GM12878 (cell line): Measurements from ENCODE around the gene SH2D2A. TPM values are rescaled to one million over a fixed set of nuclear protein-coding genes. Genes with fewer than 3 reads are reported as not detected.

Source experiments
- ATAC-seq: fragments of 200-7000 bp; cut with Tn5 transposase; 3 replicates; pipeline ENCODE4 v1.9.1; 2020; ENCODE audit warnings: mild to moderate bottlenecking, moderate library complexity
- BruUV-seq: library from RNA; stranded (reverse); fragments of 400-500 nt; replicated peaks from 2 replicates; lab custom pipeline; 2021; lab: Mats Ljungman, UMichigan
- CTCF ChIA-PET: fragments of 300-600 bp; sonication (Branson Sonifier 250); formaldehyde crosslinking; extraction: SDS; loops from one replicate; lab custom pipeline; 2021; ENCODE audit warnings: inconsistent platforms; lab: Yijun Ruan, JAX
- POLR2A ChIA-PET: fragments of 350-600 bp; formaldehyde crosslinking; extraction: SDS; loops from one replicate; lab custom pipeline; 2021; ENCODE audit warnings: inconsistent platforms; lab: Charles Lee
- RAD21 ChIA-PET: fragments of 300-600 bp; sonication (Branson Sonifier 250); formaldehyde crosslinking; loops from one replicate; lab custom pipeline; 2023; ENCODE audit warnings: antibody characterized with exemption; ENCODE audit not compliant: unreplicated experiment; lab: Charles Lee
- SMC1A ChIA-PET: fragments of 300-600 bp; sonication (Branson Sonifier 250); formaldehyde crosslinking; loops from one replicate; lab custom pipeline; 2023; ENCODE audit not compliant: unreplicated experiment, uncharacterized antibody; lab: Charles Lee
- DNase-seq: peaks from one replicate; pipeline ENCODE4 v3.0.0-alpha.2; 2011; ENCODE audit warnings: low read depth, low spot score
- FAIRE-seq: peaks from 3 replicates; lab custom pipeline; 2011; peaks lifted over from hg19 to GRCh38; lab: Jason Lieb, UNC
- H2AFZ ChIP-seq: 2 replicates; pipeline ENCODE4 v1.6.0; 2011; ENCODE audit warnings: low read depth, low read length, control low read depth; ENCODE audit not compliant: control insufficient read depth
- H3K27ac ChIP-seq: 2 replicates; pipeline ENCODE4 v1.5.1; 2011; ENCODE audit warnings: control low read depth; ENCODE audit not compliant: control insufficient read depth, insufficient read depth
- H3K27me3 ChIP-seq, 2 experiments: replicated peaks in 1 of 2; 2 replicates each; pipeline versions ENCODE4 v1.6.0 to v1.6.1; 2011; ENCODE audit warnings: low read length in 1 of 2; ENCODE audit not compliant: control insufficient read depth in 2 of 2, insufficient read depth in 2 of 2
- H3K36me3 ChIP-seq, 2 experiments: 2 replicates each; pipeline ENCODE4 v1.5.1; 2011; ENCODE audit warnings: low read length in 1 of 2; ENCODE audit not compliant: control insufficient read depth in 2 of 2, insufficient read depth in 2 of 2
- H3K4me1 ChIP-seq: 2 replicates; pipeline ENCODE4 v1.6.1; 2011; ENCODE audit warnings: mild to moderate bottlenecking, low read length, moderate library complexity, mixed read lengths; ENCODE audit not compliant: control insufficient read depth, insufficient read depth
- H3K4me2 ChIP-seq: 2 replicates; pipeline ENCODE4 v1.6.0; 2011; ENCODE audit warnings: control low read depth; ENCODE audit not compliant: control insufficient read depth, insufficient read depth
- H3K4me3 ChIP-seq: fragments of 200-600 bp; sonication (generic); 2 replicates; pipeline ENCODE4 v1.5.1; 2016
- H3K79me2 ChIP-seq: 2 replicates; pipeline ENCODE4 v1.6.0; 2011; ENCODE audit warnings: low read length; ENCODE audit not compliant: control insufficient read depth, insufficient read depth
- H3K9ac ChIP-seq: 2 replicates; pipeline ENCODE4 v1.8.0; 2011; ENCODE audit warnings: low read length, control low read depth, mixed read lengths; ENCODE audit not compliant: control insufficient read depth, insufficient read depth
- H3K9me3 ChIP-seq: replicated peaks from 3 replicates; pipeline ENCODE4 v1.5.1; 2011; ENCODE audit warnings: mild to moderate bottlenecking, low read length; ENCODE audit not compliant: control insufficient read depth, insufficient read depth
- H4K20me1 ChIP-seq: 2 replicates; pipeline ENCODE4 v1.6.0; 2011; ENCODE audit not compliant: control insufficient read depth, insufficient read depth
- NFYB ChIP-seq: IDR thresholded peaks from 2 replicates; pipeline ENCODE4 v1.6.1; 2011; ENCODE audit warnings: low read depth, mild to moderate bottlenecking, low read length, improper control_type of control experiment, moderate library complexity; ENCODE audit not compliant: insufficient read depth
- PML ChIP-seq: IDR thresholded peaks from 2 replicates; pipeline ENCODE4 v1.6.1; 2012; ENCODE audit warnings: low read length, inconsistent platforms
- TAF1 ChIP-seq: IDR thresholded peaks from 2 replicates; pipeline ENCODE4 v1.6.1; 2011; ENCODE audit warnings: mild to moderate bottlenecking, low read depth, low read length, borderline replicate concordance
- ZNF384 ChIP-seq: IDR thresholded peaks from 2 replicates; pipeline ENCODE4 v1.6.1; 2012; ENCODE audit warnings: low read depth, mild to moderate bottlenecking, low read length, improper control_type of control experiment, borderline replicate concordance
- WGBS: methylation state at CpG from one replicate; pipeline ENCODE4 v1.1.6; 2016; ENCODE audit warnings: low lambda C conversion rate; ENCODE audit not compliant: insufficient replicate concordance, insufficient coverage; ENCODE audit errors: missing lambda C conversion rate; 5-methylcytosine and 5-hydroxymethylcytosine counted together
- in situ Hi-C: fragments of 300-500 bp; cut with MboI; formaldehyde crosslinking; loops from 9 replicates; pipeline ENCODE4 v1.14.3; 2018; ENCODE audit warnings: mixed read lengths
- intact Hi-C: fragments of 100-400 bp; cut with micrococcal nuclease; formaldehyde crosslinking; loops from one replicate; pipeline ENCODE4 v1.14.2; 2022; ENCODE audit not compliant: unreplicated experiment
- polyA plus RNA-seq, 11 experiments: library from polyadenylated mRNA; depleted of rRNA in 4 of 11; unstranded in 6 of 11; stranded (reverse) in 5 of 11; fragments of >200 nt; fragmentation: Nextera tagmentation in 4 of 11; fragmentation: Illumina TruSeq in 1 of 11; extraction: Ambion mirVana in 4 of 11; extraction: Trizol in 1 of 11; gene quantifications; 1 replicate in 1 of 11; 2 replicates in 10 of 11; pipeline versions ENCODE4 v1.2.1 to v1.2.3, GENCODE V29; 2011 to 2016; ENCODE audit warnings: inconsistent platforms in 2 of 11, missing spikeins in 2 of 11, low read depth in 1 of 11
- total RNA-seq, 4 experiments: library from RNA; depleted of rRNA in 3 of 4; stranded (reverse); fragments of >200 nt in 3 of 4; fragmentation: Illumina TruSeq in 1 of 4; extraction: Trizol in 1 of 4; gene quantifications; 2 replicates each; pipeline versions ENCODE4 v1.2.1 to v1.2.3, GENCODE V29; 2013 to 2021
- TF ChIP-seq, protein P1 (sequence below): fragments of 450-650 bp; IDR thresholded peaks from 2 replicates; pipeline ENCODE4 v1.6.1; 2016; ENCODE audit warnings: mild to moderate bottlenecking
- TF ChIP-seq, protein P2 (sequence below): fragments of 450-650 bp; IDR thresholded peaks from 2 replicates; pipeline ENCODE4 v1.6.1; 2017; ENCODE audit warnings: mild to moderate bottlenecking, low read depth, inconsistent platforms; ENCODE audit not compliant: poor library complexity, severe bottlenecking
- TF ChIP-seq, protein P3 (sequence below): fragments of 450-650 bp; conservative IDR thresholded peaks from 2 replicates; pipeline ENCODE4 v1.6.1; 2017; ENCODE audit warnings: mild to moderate bottlenecking, moderate library complexity

The SH2D2A gene
- total and polyA plus RNA-seq, 10 of the 15 experiments (the other 5 are each of a cell fraction or from before 2014, with no cell fraction given): 0.72 to 15.9 (median 7.0) TPM

DNA sequence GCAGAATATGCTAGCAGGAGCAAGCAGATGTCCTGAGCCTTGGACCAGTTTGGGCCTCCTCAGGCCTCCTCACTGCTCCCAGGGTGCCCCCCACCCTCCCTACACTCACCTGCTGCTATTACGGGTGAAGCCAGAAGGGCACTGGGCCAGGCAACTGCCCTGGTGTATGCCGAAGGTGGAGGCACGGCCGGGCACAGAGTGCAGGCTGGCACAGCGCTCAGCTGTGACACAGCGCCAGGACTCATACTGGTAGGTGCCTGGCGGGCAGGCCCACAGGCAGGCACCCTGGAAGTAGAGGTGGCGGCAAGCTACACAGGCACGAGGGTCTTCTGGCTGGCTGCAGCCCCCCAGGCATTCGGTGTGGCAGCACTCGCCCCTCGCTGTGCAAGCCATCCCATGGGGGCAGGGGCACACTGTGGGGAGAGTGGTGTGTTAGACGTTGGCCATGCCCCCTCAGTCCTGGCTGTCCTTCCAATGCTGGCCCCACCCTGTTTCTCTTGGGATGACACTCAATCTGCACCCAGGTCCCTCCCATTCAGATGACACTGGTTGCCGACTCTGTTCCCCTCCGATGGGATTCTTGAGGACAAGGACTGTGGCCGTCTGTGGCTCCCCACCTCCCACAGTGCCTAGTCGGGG is 35.2 kb upstream of the SH2D2A start (continued):
- TF ChIP-seq, protein P1, sequence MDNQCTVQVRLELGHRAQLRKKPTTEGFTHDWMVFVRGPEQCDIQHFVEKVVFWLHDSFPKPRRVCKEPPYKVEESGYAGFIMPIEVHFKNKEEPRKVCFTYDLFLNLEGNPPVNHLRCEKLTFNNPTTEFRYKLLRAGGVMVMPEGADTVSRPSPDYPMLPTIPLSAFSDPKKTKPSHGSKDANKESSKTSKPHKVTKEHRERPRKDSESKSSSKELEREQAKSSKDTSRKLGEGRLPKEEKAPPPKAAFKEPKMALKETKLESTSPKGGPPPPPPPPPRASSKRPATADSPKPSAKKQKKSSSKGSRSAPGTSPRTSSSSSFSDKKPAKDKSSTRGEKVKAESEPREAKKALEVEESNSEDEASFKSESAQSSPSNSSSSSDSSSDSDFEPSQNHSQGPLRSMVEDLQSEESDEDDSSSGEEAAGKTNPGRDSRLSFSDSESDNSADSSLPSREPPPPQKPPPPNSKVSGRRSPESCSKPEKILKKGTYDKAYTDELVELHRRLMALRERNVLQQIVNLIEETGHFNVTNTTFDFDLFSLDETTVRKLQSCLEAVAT: no peak

DNA sequence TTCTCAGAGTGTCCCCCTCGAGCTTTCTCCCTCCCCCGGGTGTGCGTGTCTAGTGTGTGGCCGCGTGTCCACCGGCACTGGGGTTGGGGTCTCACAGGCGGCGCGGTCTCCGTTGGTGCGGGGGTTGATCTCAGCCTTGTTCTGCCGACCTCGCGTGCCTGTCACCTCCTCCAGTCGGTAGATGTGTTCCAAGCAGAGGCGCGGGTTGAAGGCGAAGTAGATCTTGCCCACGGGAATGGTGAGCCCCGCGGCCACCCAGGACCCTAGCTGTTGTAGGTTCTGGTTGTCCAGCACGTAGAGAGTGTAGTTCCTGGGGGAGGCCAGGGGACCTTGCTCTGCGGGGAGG is 32.5 kb upstream of the SH2D2A start:
- no peak overlapping the region for H2AFZ ChIP-seq

More for the DNA sequence above, 32.5 kb upstream of the SH2D2A start:
- H3K27ac ChIP-seq: no peak overlapping the region
- no peaks in the 10 kb centered on the region for H3K9me3 ChIP-seq
- no TSS peak for BruUV-seq
- H3K36me3 ChIP-seq: no peaks in the 10 kb centered on the region
- TF ChIP-seq NFYB: no peak
- TF ChIP-seq, protein P2, sequence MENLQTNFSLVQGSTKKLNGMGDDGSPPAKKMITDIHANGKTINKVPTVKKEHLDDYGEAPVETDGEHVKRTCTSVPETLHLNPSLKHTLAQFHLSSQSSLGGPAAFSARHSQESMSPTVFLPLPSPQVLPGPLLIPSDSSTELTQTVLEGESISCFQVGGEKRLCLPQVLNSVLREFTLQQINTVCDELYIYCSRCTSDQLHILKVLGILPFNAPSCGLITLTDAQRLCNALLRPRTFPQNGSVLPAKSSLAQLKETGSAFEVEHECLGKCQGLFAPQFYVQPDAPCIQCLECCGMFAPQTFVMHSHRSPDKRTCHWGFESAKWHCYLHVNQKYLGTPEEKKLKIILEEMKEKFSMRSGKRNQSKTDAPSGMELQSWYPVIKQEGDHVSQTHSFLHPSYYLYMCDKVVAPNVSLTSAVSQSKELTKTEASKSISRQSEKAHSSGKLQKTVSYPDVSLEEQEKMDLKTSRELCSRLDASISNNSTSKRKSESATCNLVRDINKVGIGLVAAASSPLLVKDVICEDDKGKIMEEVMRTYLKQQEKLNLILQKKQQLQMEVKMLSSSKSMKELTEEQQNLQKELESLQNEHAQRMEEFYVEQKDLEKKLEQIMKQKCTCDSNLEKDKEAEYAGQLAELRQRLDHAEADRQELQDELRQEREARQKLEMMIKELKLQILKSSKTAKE: no peak
- TF ChIP-seq TAF1: no peak
- TF ChIP-seq, protein P3, sequence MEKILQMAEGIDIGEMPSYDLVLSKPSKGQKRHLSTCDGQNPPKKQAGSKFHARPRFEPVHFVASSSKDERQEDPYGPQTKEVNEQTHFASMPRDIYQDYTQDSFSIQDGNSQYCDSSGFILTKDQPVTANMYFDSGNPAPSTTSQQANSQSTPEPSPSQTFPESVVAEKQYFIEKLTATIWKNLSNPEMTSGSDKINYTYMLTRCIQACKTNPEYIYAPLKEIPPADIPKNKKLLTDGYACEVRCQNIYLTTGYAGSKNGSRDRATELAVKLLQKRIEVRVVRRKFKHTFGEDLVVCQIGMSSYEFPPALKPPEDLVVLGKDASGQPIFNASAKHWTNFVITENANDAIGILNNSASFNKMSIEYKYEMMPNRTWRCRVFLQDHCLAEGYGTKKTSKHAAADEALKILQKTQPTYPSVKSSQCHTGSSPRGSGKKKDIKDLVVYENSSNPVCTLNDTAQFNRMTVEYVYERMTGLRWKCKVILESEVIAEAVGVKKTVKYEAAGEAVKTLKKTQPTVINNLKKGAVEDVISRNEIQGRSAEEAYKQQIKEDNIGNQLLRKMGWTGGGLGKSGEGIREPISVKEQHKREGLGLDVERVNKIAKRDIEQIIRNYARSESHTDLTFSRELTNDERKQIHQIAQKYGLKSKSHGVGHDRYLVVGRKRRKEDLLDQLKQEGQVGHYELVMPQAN: no peak
- no peak for TF ChIP-seq ZNF384
- no peak for TF ChIP-seq PML
- TF ChIP-seq, all 136 proteins: peak for 0
- 39% methylated on average over 19 of the region's 23 CpGs for whole genome bisulfite sequencing
- Histone ChIP-seq H3K4me3 (no peak overlapping the region), H3K4me1 (no peaks in the 10 kb centered on the region), H4K20me1 (no peaks in the 10 kb centered on the region), H3K4me2 (no peak overlapping the region), H3K79me2 (no peaks in the 10 kb centered on the region), H3K27me3 (peaks cover 2 to 7% of the 10 kb centered on the region in 2 experiments; a peak in 3 of 4 replicates), H3K9ac (no peak overlapping the region)
- ChIA-PET POLR2A (no interaction called here), CTCF (interaction anchor here (1.5 to 2.3 kb wide), 5 partner anchors 11 to 123 kb away, joined by 3 to 11 read pairs (median 5); partner anchors contain the start of genes INSRR and NTRK1), RAD21 (interaction anchor here (1.0 kb wide), 2 partner anchors 9 to 10 kb away, joined by 3 to 4 read pairs; no protein-coding TSS in a partner anchor), SMC1A (interaction anchor here (1.3 to 1.5 kb wide), 2 partner anchors 11 to 12 kb away, joined by 3 to 7 read pairs; partner anchors contain the start of gene NTRK1)
- ATAC-seq (no peak), DNase-seq (no peak), FAIRE-seq (no peak)
- in situ Hi-C loops (no loop called here), intact Hi-C loops (no loop called here)
